NT2/D1 (cell line): ENCODE results near the gene IL19.

ENCODE experiments used
- SUZ12 ChIP-seq: IDR thresholded peaks from 2 replicates; pipeline ENCODE4 v1.6.1; 2011; ENCODE audit not compliant: insufficient read length, insufficient read depth; ENCODE audit errors: extremely low read depth
- YY1 ChIP-seq: IDR thresholded peaks from 2 replicates; pipeline ENCODE4 v1.6.1; 2011; ENCODE audit not compliant: insufficient read length, insufficient read depth
- ZNF274 ChIP-seq: IDR thresholded peaks from 2 replicates; pipeline ENCODE4 v1.6.1; 2011; ENCODE audit warnings: mild to moderate bottlenecking, low read depth, low read length

- no peak for TF ChIP-seq SUZ12
- no peak for TF ChIP-seq YY1
- TF ChIP-seq ZNF274: no peak
Observed at GRCh38 chr1:206803221-206803730, 32.7 kb downstream of the IL19 start.
